ENCODE data around the gene HDAC9. TPM values are rescaled to one million over a fixed set of nuclear protein-coding genes. Genes with fewer than 3 reads are reported as not detected.

HDAC9 gene
- total RNA-seq, 4 donors from 2014 or later: 63.0 to 130 (median 107) TPM

GRCh38 chr7:18509481-18509880 is 13.9 kb downstream of the HDAC9 start:
- no peak overlapping the region for H3K4me3 ChIP-seq
- H3K36me3 ChIP-seq: no peaks in the 10 kb centered on the region
- H3K9me3 ChIP-seq: no peaks in the 10 kb centered on the region
- H3K27ac ChIP-seq (replicated peaks in 1 of 4): no peak overlapping the region
- no peak for DNase-seq (ENCODE audit: extremely low spot score)
- intact Hi-C loops (cut with DNase I): no loop called here
- TF ChIP-seq POLR2AphosphoS5 (IDR thresholded peaks at IDR 0.05): no peak
- TF ChIP-seq CTCF (IDR thresholded peaks at IDR 0.05): no peak
- no peak for TF ChIP-seq EP300 (IDR thresholded peaks at IDR 0.05)
- no peak for TF ChIP-seq POLR2A (IDR thresholded peaks at IDR 0.05; ENCODE audit: low read depth)
- peaks cover 3 to 18% (median 13%) of the 10 kb centered on the region in 4 donors for H3K4me1 ChIP-seq
- H3K27me3 ChIP-seq: no peaks in the 10 kb centered on the region
- WGBS: 61% methylated on average over 2 of the region's 2 CpGs

- H3K4me3 ChIP-seq: no peak overlapping the region
- WGBS: 95% methylated on average over 4 of the region's 4 CpGs
- peaks cover 0 to 17% (median 9%) of the 10 kb centered on the region in 4 donors for H3K4me1 ChIP-seq
- no peak overlapping the region for H3K27ac ChIP-seq (replicated peaks in 1 of 4)
- H3K9me3 ChIP-seq: no peaks in the 10 kb centered on the region
- intact Hi-C loops (cut with DNase I): no loop called here
- no peak for DNase-seq (ENCODE audit: extremely low spot score)
- no peaks in the 10 kb centered on the region for H3K27me3 ChIP-seq
- TF ChIP-seq POLR2AphosphoS5 (IDR thresholded peaks at IDR 0.05) (no peak), POLR2A (IDR thresholded peaks at IDR 0.05; ENCODE audit: low read depth) (no peak)
- no peaks in the 10 kb centered on the region for H3K36me3 ChIP-seq
These were observed 16.0 kb downstream of the HDAC9 start for GRCh38 chr7:18511351-18512140.

- Histone ChIP-seq H3K27me3 (no peaks in the 10 kb centered on the region), H3K27ac (replicated peaks in 1 of 4) (no peak overlapping the region), H3K4me3 (no peak overlapping the region), H3K36me3 (no peaks in the 10 kb centered on the region), H3K9me3 (no peaks in the 10 kb centered on the region), H3K4me1 (peaks cover 0 to 14% (median 7%) of the 10 kb centered on the region in 4 donors)
- no peak for DNase-seq (ENCODE audit: extremely low spot score)
- WGBS: 88% methylated on average over 1 of the region's 1 CpG
- intact Hi-C loops (cut with DNase I): no loop called here
- TF ChIP-seq CTCF (IDR thresholded peaks at IDR 0.05) (no peak), POLR2A (IDR thresholded peaks at IDR 0.05; ENCODE audit: low read depth) (no peak), EP300 (IDR thresholded peaks at IDR 0.05) (no peak), POLR2AphosphoS5 (IDR thresholded peaks at IDR 0.05) (no peak)
These were observed 17.8 kb downstream of the HDAC9 start for GRCh38 chr7:18513343-18513742.

GRCh38 chr7:18515067-18515466 is 19.5 kb downstream of the HDAC9 start:
- Histone ChIP-seq H3K36me3 (no peaks in the 10 kb centered on the region), H3K27me3 (no peaks in the 10 kb centered on the region), H3K9me3 (no peaks in the 10 kb centered on the region), H3K4me3 (no peak overlapping the region), H3K27ac (replicated peaks in 1 of 4) (no peak overlapping the region), H3K4me1 (no peaks in the 10 kb centered on the region)
- intact Hi-C loops (cut with DNase I): no loop called here
- TF ChIP-seq POLR2A (IDR thresholded peaks at IDR 0.05; ENCODE audit: low read depth) (no peak), CTCF (IDR thresholded peaks at IDR 0.05) (no peak), POLR2AphosphoS5 (IDR thresholded peaks at IDR 0.05) (no peak), EP300 (IDR thresholded peaks at IDR 0.05) (no peak)
- DNase-seq (ENCODE audit: extremely low spot score): no peak
- WGBS: 78% methylated on average over 2 of the region's 2 CpGs

- H3K36me3 ChIP-seq: no peaks in the 10 kb centered on the region
- H3K9me3 ChIP-seq: no peaks in the 10 kb centered on the region
- intact Hi-C loops (cut with DNase I): no loop called here
- H3K27ac ChIP-seq (replicated peaks in 1 of 4): no peak overlapping the region
- H3K4me1 ChIP-seq: peaks cover 0 to 9% (median 3%) of the 10 kb centered on the region in 4 donors
- WGBS: 76% methylated on average over 2 of the region's 2 CpGs
- no peak for DNase-seq (ENCODE audit: extremely low spot score)
- no peaks in the 10 kb centered on the region for H3K27me3 ChIP-seq
- TF ChIP-seq POLR2AphosphoS5 (IDR thresholded peaks at IDR 0.05): no peak
- no peak for TF ChIP-seq POLR2A (IDR thresholded peaks at IDR 0.05; ENCODE audit: low read depth)
- TF ChIP-seq CTCF (IDR thresholded peaks at IDR 0.05): no peak
- TF ChIP-seq EP300 (IDR thresholded peaks at IDR 0.05): no peak
- H3K4me3 ChIP-seq: no peak overlapping the region
These were observed 22.1 kb downstream of the HDAC9 start for GRCh38 chr7:18517646-18518045.
